NCI-H146 (cell line): ENCODE measurements around the gene EDAR.
A peak's percentile ranks its signal among the peaks of the same experiment; 100 is the strongest.

Experiments
- DNase-seq: peaks from one replicate; lab custom pipeline; 2025; lab: John Stamatoyannopoulos, UW

Gene EDAR

DNA sequence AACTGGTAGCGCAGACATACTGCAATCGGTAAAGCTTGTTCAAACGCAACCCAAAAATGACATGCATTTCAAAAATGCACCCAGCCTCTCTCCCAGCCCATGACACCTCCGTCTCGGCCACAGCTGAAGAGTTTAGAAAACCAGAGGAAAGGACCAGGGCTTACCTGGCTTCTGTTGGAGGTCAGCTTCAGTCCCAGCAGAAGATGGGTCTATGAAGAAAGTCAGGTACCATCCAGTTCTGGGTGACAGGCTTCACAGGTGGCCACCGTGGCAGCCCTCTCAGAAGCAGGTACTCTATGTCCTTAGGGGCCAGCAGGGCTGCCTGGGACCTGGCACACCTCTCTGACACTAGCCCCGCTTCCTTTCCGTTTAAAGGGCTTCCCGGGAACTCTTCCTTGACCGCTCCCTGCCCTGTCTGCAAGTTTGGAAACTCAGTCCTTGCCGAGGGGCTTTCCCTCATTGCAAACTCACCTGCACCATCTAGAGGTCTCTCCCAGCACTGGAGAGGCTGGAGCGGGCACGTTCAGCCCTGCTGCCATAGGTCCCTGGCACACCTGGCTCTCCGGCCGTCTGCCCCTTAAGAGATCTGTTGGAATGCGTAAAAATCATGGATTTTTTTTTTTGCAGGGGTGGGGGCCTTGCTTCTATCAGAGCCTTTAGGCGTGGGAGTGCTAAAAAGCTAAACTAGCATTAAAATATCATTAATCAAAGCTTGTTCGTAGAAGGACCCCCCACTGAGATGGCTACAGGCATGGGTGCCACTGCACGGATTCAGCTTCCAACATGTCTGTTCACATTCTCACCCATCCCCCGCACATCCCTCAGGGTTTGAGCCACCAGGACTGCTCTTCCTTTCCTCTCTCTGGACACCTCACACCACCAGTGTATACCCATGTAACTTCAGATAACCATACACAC, at the start of gene EDAR:
Gene EDAR (minus strand): TSS at position 425 of the 918 bp plus-strand sequence. CDS start 58,206 bp downstream, outside the sequence.
- peak; percentile 58 for DNase-seq

DNA sequence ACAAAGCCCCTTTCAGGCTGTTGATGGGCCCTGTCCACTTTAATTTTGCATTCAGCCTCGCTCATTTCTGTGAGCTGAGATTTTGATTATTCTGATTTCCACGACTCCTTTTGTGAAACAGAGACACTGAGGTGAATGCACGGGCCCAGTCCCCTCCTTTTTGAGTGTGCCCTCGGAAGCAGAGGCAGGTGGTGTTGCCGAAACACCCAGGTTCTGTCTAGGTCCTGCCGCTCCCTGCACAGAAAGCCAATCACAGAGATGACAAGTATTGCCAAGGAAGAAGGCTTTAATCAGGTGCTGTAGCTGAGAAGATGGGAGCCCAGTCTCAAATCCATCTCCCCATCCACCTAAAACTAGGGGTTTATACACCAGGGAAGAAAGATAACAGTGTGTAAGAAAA, 44.2 kb upstream of the EDAR start:
- DNase-seq = no peak

DNA sequence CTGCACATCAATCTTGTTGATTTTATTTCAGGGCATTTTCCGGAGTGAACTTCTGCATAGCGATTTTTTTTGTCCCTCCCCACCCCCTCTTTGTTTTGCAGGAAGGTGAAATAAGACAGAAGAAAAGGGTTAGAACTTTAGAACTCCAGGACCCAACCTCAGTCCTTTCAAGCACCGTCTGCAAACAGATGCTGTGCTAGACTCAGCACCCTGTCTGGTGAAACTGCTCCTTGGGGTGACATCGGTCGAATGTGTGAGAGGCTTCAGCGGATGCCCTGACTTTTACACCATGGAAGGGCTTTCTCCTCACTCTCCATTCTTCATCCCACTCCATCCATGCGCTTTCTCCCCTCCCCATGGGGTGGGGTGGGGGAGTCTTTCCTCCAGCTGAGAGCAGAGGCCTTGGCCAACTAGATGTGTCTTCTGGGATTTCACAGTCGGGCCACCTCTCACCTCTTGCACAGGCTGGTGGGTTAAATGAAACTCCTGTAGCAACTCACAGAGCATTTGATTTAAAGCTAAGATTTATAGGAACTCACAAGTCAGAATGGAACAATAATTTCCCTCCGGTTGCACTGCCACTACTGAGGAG, 43.3 kb upstream of the EDAR start:
- DNase-seq = no peak

DNA sequence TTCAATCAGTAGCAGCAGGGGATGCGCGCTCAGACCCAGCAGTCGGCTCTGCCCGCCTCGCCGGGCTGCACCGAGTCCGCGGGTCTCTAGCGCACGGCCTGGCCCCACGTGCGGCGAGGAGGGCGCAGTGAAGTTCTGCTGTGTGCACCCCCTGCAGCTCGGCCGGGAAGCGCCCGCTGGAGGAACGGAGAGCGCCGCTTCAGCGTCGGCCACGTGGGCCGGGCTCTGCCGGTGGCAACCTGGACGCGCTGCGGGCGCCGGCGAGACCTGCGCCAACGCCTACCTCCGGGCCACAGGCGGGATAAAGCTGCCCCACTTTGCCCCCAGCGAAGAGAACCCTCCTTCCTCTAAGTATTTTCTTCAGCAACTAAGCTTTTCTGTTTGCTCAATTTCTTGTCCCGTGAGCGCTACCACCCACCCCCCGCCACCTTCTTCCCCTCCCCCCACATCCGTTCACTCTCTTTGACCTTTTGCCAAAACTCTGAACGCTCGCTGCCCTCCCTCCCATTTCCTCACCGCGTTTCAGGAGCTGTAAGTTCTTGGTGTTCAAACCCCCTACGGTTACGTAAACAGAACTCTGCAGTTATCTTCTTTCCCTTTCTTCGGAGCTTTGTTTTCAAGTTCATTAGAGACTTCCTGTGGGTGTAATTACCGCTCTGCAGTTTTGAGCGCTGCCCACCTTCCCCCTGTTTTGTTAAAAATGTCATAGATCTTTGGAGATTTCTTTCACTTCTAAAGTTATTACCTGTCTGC, 42.6 kb upstream of the EDAR start:
- peak; percentile 12 for DNase-seq

DNA sequence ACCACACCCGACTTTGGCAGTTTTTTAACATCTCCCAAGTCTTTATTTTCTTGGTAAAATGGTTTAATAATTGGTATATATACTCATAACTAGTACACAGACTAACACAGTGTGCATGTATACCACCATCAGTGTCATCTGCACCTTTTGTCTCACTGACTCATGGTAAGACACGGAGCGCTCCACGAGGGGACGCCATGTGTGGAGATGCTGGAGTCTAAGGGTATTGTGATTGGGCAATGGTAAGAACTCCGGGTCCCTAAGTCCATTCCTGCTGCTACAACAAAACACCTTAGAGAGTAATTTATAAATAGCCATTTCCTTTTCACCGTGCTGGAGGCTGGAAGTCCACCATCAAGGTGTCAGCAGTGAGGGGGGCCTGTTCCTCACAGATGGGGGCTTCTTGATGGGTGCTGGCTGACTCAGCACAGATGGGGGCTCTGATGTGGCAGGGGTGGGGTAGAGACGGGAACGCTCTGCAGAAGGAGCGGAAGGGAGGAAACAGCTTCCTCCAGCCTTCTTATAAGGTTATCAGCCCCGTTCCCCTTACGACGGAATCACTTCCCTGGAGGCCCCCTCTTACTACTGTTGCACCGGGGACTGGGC, 42.0 kb upstream of the EDAR start:
- DNase-seq = no peak

DNA sequence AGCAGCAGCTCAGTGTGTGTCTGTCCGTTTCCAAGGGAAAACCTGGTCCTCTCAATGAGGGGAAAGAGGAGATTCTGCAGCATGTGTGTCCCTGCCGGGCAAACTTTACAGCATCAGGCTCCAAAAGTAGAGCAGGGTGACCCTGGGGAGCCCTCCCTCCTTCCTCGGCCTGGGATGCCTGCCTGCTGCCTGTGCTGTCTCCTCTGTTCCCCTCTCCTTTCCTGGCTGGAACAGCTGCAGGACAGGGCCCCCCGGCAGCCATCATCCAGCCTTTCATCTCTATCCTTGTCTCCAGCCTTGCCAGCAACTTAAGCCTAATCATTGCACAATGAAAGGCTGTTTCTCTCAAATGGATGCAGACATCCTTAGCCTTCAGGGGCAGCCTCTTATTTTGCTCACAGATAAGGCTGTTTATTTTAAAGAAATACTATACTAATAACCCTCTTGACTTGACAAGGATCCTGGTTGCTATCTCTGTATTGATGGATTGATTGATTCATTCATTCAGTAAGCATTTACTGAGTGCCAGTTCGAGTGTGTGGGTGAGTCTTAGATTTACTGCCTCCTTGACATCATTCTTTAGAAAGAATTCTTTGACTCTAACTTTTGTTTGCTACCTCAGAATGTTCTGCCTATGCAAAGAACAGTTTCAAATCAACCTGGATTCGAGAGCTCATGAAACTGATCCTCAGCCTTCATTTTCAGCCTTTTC, 40.6 kb upstream of the EDAR start:
- no peak for DNase-seq

DNA sequence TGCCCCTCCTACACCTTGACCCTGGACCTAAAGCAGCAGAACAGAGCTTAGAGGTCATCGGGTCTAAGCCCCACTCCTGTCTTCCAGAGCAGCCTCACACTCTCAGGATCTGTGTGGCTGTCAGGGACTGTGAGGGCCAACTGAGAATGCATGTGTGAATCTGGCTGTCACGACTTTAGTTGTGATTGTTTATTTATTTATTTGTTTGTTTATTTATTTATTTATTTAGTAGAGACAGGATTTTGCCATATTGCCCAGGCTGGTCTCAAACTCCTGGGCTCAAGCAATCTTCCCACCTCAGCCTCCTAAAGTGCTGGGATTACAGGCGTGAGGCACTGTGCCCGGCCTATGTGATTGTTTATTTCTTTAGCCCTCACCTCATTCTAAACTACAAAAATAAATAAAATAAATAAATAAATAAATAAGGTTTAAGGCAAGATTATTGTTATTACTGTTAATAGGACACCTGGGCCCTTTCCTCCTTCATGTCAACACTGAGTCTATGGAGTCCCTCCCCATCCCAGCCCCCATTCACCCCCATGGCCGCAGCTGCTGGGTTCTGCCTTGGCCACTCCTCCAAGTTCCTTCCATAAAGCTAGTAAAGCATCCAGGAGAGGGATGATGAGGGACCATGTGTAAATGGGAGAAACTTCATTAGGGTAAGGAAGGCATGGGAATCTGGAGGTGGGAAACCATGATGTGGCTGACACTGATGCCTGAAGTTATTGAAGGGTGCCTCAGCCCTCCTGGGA, 39.9 kb upstream of the EDAR start:
- DNase-seq = no peak

DNA sequence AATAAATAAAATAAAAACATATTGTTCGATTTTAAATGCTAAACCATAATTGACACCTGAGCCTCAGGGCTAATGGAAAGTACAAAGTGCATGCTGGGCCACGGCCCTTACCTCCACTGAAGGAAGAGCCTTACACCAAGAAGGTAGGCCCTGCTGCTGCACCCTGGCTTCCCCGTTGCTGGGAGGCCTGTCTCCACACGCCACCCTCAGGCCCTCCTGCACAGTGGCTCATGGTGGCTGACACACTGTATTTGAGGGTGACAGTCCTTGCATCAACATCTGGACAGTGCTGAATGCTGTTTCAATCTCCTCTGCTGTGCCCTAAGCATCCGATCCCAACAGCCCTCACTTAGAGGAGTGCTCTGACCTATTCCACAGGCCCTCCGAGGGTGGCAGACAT, 39.3 kb upstream of the EDAR start:
- no peak for DNase-seq

DNA sequence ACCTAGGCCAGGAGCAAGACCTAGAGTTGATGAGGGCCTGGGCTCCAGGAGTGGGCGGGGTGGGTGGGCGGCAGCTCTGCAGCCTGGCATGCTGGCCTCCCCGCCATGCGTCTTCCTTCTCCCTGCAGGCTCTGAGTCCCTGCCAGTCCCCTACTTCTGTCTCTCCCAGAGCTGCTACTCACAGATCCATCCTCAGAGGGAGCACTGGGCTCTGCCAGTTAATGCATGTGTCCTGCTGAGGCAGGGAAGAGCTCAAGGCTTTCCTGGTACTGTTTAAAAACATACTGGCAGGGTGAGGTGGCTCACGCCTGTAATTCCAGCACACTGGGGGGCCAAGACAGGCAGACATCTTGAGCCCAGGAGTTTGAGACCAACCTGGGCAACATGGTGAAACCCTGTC, 38.7 kb upstream of the EDAR start:
- no peak for DNase-seq

DNA sequence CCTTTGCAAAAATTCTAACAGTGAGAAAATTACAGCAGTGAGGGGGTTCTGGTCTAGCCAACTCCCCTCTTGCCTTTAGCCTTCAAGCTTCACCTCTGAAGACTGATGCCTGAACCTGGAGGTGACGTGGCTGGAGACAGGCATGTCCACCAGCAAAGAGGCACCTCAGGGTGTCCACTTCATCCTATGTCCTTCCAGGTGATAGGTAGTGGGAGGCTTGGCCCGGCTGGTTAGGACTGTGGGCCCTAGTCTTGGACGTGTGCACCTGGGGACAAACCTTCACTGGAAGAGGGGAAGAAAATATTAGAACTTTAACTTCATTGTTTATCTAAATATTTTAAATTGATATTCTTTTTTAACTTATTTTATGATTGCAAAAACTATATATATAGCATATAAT, 35.5 kb upstream of the EDAR start:
- no peak for DNase-seq

DNA sequence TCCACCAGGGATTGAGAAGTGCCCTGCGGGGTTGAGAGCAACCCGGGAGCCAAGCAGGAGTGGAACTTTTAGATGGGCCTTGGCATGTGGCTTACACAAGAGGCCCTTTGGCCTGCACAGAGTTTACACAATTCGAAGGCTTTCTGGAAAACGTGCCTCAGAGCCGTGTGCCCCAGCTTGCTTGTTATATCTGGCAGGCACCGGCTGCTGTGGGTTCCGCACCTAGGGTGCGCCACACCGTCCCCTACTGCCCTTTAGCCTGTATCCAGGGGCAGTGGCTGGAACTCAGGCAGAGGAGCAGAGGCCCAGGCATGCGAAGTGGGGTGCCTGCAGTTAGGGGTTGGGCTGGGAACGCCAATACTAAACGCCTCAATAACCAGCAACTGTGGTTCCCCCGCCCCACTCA, 32.9 kb upstream of the EDAR start:
- DNase-seq = no peak

DNA sequence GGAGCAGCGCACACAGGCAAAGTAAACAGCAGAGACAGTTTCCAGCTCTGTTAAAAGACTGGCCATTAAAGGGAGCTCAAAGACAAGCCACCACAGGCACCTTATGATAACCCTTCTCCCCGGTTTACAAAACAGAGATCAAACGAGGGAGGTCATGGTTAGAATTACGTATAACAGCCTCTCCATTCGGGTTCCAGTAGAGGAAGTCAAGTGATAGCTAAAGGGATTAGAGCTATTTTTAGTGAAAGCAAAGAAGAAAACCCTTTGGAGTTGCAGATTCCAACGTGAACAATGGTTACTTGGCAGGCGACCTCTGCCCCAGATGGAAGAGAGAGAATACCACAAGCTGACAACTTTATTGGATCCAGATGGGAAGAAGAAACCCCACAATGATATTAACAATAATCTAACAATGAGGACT, 31.2 kb upstream of the EDAR start:
- no peak for DNase-seq

DNA sequence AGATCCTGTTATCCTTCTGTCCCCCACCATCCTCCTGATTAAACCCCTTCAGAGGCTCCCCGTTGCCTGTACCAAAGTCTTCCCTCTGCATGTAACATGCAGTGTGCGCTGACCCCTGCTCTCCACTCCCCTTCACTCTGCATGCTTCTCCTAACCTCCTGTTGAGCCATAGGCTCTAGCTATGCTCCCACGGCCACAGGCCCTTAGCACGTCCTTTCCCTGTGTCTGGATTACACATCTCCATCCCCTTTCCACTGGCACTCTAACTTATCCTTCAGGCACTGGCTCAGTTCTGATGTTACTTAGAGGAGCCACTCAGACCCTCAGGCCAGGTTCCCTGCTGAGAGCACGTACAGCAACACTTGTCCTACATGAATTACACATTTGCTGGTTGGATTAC, 29.4 kb upstream of the EDAR start:
- no peak for DNase-seq

DNA sequence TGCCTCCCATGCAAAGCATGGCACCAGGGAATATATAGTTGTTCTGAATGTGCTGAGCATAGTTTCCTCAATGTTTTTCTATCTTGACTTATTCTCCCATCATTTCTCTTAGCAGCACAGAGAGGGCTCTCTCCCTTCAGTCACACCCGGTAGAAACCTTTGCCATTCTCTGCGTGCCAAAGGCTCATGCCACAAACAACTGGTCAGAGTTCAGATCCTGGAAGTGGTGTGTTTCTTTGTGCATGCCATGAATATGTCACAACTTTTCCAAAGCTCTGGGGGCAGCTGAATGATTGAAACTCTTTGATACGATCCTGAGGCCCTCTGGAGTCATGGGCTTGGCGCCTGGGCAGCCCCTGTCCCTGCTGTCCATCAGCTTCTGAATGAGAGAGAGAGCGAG, 28.0 kb upstream of the EDAR start:
- DNase-seq = no peak

DNA sequence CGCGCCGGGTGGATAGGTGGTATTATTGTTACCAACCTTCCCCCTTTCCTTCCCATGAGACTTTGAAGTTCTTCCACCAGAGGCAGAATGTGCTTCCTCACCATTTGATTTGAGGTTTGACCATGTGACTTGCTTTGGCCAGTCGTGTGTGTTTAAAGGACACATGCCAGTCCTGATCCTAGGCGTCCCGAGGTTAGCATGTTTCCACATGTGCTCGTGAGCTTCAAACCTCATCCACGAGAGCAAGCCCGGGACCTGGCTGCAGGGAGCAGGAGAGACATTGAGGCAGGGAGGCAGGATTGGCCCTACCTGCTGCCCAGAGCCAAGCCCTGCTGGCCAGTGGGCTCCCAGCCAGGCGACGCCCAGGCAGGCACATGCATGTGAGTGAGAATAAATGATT, 27.4 kb upstream of the EDAR start:
- no peak for DNase-seq

DNA sequence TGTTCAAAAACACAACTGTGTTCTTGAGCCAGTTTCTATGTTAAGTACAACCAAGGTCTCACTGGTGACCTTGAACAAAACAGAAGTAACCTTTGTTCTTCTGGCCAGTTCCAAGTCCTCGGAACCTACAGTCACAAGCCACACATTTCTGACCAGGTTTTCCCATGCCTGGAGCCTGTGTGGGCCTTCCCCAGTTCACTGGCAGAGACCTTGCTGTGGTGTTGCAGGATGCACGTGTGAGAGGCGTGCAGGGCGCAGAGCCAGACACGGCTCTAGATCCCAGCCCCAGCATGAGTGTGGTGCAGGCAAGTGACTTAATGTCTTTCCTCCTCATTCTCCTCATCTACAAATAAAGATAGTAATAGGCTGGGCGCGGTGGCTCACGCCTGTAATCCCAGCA, 25.5 kb upstream of the EDAR start:
- DNase-seq = no peak

DNA sequence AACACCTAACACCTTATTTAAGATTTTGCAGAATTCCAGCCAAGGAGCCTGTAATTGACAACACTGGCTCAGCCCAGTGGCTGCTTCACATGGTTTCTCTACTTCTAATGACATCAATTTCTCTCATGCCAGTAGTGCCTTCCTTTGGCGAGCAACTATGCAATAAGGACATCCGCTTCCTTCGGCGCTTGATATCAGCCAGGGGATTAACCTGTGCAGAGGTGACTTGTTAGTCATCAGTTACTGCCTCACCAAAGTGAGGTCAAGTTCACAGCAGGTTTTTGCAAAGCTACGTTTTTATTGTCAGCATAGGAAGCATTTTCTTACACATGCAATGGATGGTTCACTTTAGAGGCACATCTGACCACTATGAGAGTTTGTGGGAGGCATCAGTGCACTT, 24.0 kb upstream of the EDAR start:
- no peak for DNase-seq

DNA sequence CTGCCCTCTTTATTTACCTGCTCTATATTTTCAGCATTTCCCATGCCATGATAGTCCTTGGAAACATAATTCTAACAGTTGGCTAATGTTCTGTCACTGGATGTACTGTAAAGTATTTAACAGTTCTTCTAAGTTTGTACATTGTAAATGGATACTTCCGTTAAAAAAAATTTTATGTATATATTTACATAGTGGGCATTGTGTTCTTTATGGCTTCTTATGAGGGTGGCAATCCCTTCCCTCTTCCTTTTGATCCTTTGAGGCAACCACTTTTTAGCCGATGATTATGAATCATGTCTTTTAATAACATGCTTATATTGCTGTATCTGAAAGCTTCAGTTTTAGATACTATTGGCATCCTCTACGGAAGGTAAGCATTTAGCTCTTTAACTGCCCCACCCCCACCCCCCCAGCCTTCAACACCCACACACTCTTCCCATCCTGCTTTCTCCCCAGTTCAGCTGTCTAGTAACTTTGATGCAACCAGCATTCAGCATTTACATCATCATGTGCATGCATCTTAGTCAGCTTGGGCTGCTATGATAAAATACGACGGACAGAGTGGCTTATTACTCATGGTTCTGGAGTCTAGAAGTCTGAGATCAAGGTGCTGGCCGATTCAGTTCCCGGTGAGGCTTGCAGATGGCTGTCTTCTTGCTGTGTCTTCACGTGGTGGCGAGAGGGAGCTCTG, 21.0 kb upstream of the EDAR start:
- no peak for DNase-seq

DNA sequence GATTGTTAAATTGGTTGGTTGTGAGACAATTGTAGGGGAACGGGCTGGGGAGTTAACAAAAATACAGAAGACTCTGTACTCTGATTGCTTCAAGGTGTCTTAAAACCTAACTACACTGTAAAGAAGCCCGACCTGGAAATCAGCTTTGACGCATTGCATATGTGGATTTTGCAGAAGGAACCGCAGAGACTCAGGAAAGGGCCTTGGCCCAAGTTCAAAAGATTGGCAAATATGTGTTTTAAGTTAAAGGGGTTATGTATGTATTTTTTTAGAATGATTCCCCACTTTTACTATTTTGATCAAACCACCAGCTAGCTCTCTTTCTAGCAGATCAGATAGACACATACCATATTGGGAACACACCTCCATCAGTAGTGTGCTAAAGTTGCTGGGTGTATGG, 18.0 kb upstream of the EDAR start:
- DNase-seq = no peak

DNA sequence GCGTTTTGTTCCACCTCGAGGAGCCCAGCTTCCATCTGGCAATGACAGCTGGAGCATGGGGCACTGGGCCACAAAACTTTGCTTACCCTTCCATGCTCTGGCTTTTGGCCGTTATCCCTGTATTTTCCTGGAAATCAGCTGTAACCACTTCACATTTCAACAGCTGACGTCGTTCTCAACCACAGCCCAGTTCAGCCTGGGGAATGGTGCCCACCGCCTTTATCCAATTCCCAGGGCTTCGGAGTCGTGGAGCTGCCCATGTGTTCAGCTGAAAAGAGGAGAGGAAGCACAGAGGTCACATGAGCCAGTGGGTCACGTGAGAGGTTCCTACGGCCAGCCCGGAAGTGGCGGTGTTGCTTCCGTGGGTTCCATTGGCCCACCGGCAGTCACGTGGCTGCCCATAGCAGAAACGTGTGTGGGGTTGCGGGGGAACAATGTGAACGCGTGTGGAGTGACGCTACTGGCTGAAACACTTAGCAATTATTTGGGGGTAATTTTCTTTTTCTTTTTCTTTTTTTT, 16.7 kb upstream of the EDAR start:
- DNase-seq = no peak
